ENCODE measurements around the gene FYB1. TPM values are rescaled to one million over a fixed set of nuclear protein-coding genes. Genes with fewer than 3 reads are reported as not detected.

FYB1 gene
- total RNA-seq, 1 experiment from 2014 or later, result 0.42 TPM

DNA sequence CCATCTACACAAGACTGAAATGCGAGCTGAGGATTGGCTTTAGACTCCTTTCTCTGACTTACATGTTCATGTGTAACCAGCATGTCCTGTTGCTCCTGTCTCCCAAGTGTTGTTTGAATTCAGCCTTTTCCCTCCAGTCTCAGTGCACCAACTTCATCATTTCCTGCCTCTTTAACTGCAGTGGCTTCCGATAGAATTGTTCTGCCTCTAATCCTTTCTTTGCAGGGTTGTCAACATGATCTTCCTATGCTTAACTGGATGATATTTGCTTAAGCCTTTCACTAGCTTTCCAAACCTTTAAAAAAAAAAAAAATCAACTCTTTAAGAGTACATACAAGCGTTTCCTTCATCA is 6.7 kb upstream of the FYB1 start:
- H2AFZ ChIP-seq (ENCODE audit: low read depth, low read length, poor library complexity, severe bottlenecking), result no peak overlapping the region
- ATAC-seq, result no peak
- BruUV-seq (replicated peaks), result no TSS peak

More for the DNA sequence above, 6.7 kb upstream of the FYB1 start:
- ChIA-PET POLR2A (no interaction called here), RAD21 (ENCODE audit: low non-redundant PET in 1 of 2, low total read pairs in 2 of 2, uncharacterized antibody in 2 of 2, unreplicated experiment in 2 of 2) (no interaction called here), CTCF (interaction anchor here (1.5 kb wide), 1 partner anchor 9 kb away, joined by 5 read pairs; no protein-coding TSS in a partner anchor)
- Histone ChIP-seq H3K79me2 (ENCODE audit: insufficient read depth, low read length) (no peaks in the 10 kb centered on the region), H3K36me3 (ENCODE audit: control insufficient read depth in 1 of 2, insufficient read depth in 2 of 2, low read length in 2 of 2) (no peaks in the 10 kb centered on the region), H3K27me3 (ENCODE audit: insufficient read depth, low read length) (no peaks in the 10 kb centered on the region), H3K4me1 (ENCODE audit: control insufficient read depth in 1 of 2, insufficient read depth in 2 of 2, low read length in 2 of 2) (no peaks in the 10 kb centered on the region), H3K9me2 (ENCODE audit: insufficient read depth) (no peaks in the 10 kb centered on the region), H3K27ac (ENCODE audit: low read depth, low read length) (no peak overlapping the region), H3K4me2 (ENCODE audit: low read length) (no peak overlapping the region), H3K9me3 (ENCODE audit: control insufficient read depth in 1 of 2, insufficient read depth in 1 of 2, low read depth in 1 of 2, low read length in 2 of 2) (no peaks in the 10 kb centered on the region), H3K9ac (ENCODE audit: low read length) (no peak overlapping the region), H4K20me1 (ENCODE audit: insufficient read depth) (no peaks in the 10 kb centered on the region), H3K4me3 (replicated peaks in 1 of 2; ENCODE audit: low read depth in 1 of 2, low read length in 2 of 2) (no peak overlapping the region)
- TF ChIP-seq POLR2A (IDR thresholded peaks at IDR 0.05; ENCODE audit: borderline replicate concordance, extremely low read depth, insufficient read depth, insufficient read length) (no peak), ATF3 (IDR thresholded peaks at IDR 0.05) (no peak), POLR2AphosphoS5 (IDR thresholded peaks at IDR 0.05; ENCODE audit: low read depth, low read length) (no peak), ZBTB33 (IDR thresholded peaks at IDR 0.05; ENCODE audit: extremely low read depth, insufficient replicate concordance, low read length) (no peak), EZH2phosphoT487 (IDR thresholded peaks at IDR 0.05; ENCODE audit: borderline replicate concordance) (no peak), RAD21 (IDR thresholded peaks at IDR 0.05; ENCODE audit: low read depth) (no peak), FOSL1 (IDR thresholded peaks at IDR 0.05; ENCODE audit: low read depth) (no peak), ZFX (IDR thresholded peaks at IDR 0.05) (no peak)
- DNase-seq (ENCODE audit: low read depth, low spot score), result no peak
- intact Hi-C loops (cut with micrococcal nuclease), result no loop called here

Data from HCT116 (cell line).